Osteocyte (in vitro differentiated cells): ENCODE data around the gene KAT6B. TPM values are rescaled to one million over a fixed set of nuclear protein-coding genes. Genes with fewer than 3 reads are reported as not detected.

Experiments used
- DNase-seq: peaks from one replicate; pipeline ENCODE4 v3.0.0; 2021; ENCODE audit warnings: mixed read lengths; ENCODE audit not compliant: unreplicated experiment; ENCODE audit errors: extremely low spot score
- H3K27ac Mint-ChIP-seq: one replicate; pipeline ENCODE4 v1.8.0; 2021; ENCODE audit warnings: mild to moderate bottlenecking, mixed read lengths; ENCODE audit not compliant: unreplicated experiment
- H3K27me3 Mint-ChIP-seq: one replicate; pipeline ENCODE4 v1.8.0; 2021; ENCODE audit warnings: mixed read lengths; ENCODE audit not compliant: unreplicated experiment
- H3K36me3 Mint-ChIP-seq: one replicate; pipeline ENCODE4 v1.8.0; 2021; ENCODE audit warnings: mixed read lengths; ENCODE audit not compliant: unreplicated experiment
- H3K4me1 Mint-ChIP-seq: one replicate; pipeline ENCODE4 v1.8.0; 2021; ENCODE audit warnings: mixed read lengths; ENCODE audit not compliant: unreplicated experiment
- H3K4me3 Mint-ChIP-seq: one replicate; pipeline ENCODE4 v1.8.0; 2021; ENCODE audit warnings: mild to moderate bottlenecking, moderate library complexity, mixed read lengths; ENCODE audit not compliant: unreplicated experiment
- H3K9me3 Mint-ChIP-seq: one replicate; pipeline ENCODE4 v1.8.0; 2021; ENCODE audit warnings: mixed read lengths; ENCODE audit not compliant: unreplicated experiment
- total RNA-seq: library from RNA; stranded (reverse); gene quantifications from 2 replicates; pipeline ENCODE4 v1.2.1, GENCODE V29; 2021
- TF ChIP-seq, protein P1 (sequence below): fragments of 200-600 bp; sonication (generic); IDR thresholded peaks from 2 replicates; pipeline ENCODE4 v1.5.0; 2021; ENCODE audit warnings: antibody characterized with exemption, mild to moderate bottlenecking, moderate library complexity

Gene KAT6B
- total RNA-seq, 1 donor from 2014 or later: 28.2 TPM

DNA sequence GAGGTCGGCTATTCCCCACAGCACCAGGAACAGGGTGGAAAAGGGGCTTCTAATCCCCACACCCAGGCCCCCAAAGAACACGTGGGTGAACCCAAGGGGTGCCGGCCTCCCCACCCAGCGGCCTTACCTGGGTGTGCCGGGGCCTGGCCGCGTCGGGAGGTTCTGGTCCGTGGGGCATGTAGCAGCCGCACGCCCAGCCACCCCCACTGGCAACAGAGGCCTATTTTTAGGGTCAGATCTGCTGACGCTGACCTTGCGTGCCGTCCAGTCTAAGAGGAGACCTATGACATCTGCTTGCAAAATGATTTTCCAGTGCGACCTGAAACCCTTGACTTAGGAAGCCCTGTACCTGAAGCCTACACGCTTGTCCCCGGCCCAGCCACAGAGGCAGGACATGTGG is 247.0 kb downstream of the KAT6B start:
- H3K4me1 Mint-ChIP-seq: no peaks in the 10 kb centered on the region
- H3K27ac Mint-ChIP-seq: no peak overlapping the region
- no peak overlapping the region for H3K4me3 Mint-ChIP-seq
- H3K27me3 Mint-ChIP-seq: no peaks in the 10 kb centered on the region
- TF ChIP-seq, protein P1, sequence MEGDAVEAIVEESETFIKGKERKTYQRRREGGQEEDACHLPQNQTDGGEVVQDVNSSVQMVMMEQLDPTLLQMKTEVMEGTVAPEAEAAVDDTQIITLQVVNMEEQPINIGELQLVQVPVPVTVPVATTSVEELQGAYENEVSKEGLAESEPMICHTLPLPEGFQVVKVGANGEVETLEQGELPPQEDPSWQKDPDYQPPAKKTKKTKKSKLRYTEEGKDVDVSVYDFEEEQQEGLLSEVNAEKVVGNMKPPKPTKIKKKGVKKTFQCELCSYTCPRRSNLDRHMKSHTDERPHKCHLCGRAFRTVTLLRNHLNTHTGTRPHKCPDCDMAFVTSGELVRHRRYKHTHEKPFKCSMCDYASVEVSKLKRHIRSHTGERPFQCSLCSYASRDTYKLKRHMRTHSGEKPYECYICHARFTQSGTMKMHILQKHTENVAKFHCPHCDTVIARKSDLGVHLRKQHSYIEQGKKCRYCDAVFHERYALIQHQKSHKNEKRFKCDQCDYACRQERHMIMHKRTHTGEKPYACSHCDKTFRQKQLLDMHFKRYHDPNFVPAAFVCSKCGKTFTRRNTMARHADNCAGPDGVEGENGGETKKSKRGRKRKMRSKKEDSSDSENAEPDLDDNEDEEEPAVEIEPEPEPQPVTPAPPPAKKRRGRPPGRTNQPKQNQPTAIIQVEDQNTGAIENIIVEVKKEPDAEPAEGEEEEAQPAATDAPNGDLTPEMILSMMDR: no peak
- no peak for DNase-seq
- H3K9me3 Mint-ChIP-seq: no peaks in the 10 kb centered on the region
- no peaks in the 10 kb centered on the region for H3K36me3 Mint-ChIP-seq

DNA sequence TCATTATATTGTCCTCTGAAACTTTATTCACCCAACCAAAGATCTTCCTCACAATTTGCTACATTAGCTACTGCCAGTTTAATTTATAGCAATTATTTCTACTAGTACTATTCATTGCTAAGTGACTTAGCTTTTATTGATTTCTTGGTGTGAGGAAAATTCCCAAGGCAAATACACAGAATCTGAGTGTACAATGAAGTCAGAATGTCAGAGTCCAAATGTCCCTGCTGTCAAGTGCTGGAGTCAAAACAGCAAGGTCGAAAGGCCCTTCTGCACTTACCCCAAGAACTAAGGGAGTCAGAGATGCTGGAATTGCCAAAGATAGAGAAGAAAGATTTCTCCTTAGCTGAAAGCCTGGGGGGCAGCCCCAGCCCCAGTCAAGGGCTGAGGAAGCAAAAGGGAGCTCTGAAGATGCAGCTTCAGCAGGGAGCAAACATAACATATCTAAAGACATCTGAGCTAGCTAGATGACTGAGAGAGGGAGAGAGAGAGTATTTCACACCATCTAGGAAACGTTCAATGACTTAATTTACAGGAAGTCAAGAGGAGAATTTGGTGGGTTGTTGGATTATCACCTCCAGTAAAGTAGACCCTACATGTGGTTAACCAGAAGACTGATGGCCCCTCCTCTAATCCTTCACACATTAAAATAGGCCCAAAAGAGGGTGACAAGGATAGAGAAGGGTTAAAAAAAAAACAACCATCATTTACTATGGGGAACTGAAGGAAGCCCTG is 248.5 kb downstream of the KAT6B start:
- DNase-seq: no peak
- TF ChIP-seq, protein P1: no peak
- Mint-ChIP-seq H3K4me3 (no peak overlapping the region), H3K9me3 (no peaks in the 10 kb centered on the region), H3K4me1 (peaks cover 5% of the 10 kb centered on the region), H3K27ac (no peak overlapping the region), H3K27me3 (no peaks in the 10 kb centered on the region), H3K36me3 (no peaks in the 10 kb centered on the region)

DNA sequence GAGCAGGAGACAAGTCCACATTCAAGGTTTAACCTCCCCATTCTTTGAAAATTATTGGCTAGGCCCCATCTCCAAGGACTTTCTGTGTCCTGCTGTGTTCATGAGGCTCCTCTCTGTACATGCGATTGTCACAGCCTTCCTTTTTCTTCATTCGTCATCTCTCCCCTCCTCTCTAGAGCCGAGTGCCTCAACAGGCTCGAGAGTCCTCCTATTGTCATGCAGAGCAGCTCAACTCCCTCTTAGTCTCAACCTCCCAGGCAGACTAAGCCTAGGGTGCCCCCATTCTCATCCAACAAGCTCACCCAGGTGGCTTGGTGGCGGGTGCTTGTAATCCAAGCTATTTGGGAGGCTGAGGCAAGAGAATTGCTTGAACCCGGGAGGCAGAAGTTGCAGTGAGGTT is 249.9 kb downstream of the KAT6B start:
- Mint-ChIP-seq H3K27ac (no peak overlapping the region), H3K4me1 (peaks cover 8% of the 10 kb centered on the region), H3K4me3 (no peak overlapping the region), H3K9me3 (peaks cover 4% of the 10 kb centered on the region), H3K27me3 (no peaks in the 10 kb centered on the region), H3K36me3 (no peaks in the 10 kb centered on the region)
- TF ChIP-seq, protein P1: no peak
- no peak for DNase-seq

DNA sequence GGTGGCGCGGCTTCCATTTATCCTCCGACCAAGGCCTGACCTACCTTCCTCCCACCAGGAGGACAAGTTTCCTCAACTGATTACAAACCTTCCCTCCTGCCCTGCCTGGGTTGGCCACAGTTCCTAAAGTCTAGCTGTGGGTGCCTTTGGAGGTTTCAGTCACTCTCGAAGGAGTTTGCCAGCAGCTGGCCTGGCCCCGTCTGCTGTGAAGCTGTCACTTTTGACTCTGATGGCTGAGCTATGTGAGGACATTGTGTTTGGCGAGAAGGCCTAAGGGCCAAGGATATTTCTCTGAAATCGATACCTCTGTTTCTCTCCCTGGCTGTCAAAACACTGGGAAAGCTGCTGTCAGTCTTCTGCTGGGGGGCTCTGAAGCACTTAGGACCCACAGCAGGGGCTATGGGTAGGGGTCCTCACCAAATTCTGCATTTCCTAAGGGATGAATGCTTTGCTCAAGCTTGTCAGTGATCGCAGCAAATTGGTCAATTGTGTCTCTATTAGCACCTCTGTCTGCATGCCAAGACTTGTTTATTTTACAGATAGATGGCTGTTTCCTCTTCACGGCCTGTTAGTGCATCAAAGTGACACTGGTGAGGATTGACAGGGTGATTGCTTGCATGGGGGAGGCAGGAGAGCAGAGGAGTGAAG is 253.2 kb downstream of the KAT6B start:
- Mint-ChIP-seq H3K27ac (no peak overlapping the region), H3K9me3 (peaks cover 9% of the 10 kb centered on the region), H3K4me3 (no peak overlapping the region), H3K27me3 (no peaks in the 10 kb centered on the region), H3K36me3 (no peaks in the 10 kb centered on the region), H3K4me1 (peaks cover 11% of the 10 kb centered on the region)
- DNase-seq: no peak
- TF ChIP-seq, protein P1: no peak

DNA sequence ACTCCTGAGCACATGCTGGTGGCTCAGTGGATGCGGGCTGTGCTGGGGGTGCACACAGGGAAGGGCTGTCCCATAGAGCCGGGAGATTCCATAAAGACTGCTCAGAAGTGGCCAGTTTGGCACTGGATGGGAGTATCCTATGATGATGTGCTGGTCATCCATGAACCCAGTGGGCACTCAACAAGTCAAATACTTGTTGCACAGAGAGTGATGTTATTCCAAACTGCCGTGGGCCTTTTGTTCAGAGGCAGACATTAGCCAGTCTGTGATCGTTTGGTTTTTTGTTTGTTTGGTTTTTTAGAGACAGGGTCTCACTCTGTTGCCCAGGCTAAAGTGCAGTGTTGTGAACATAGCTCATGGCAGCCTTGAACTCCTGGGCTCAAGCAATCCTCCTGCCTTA is 254.2 kb downstream of the KAT6B start:
- no peak overlapping the region for H3K27ac Mint-ChIP-seq
- no peaks in the 10 kb centered on the region for H3K27me3 Mint-ChIP-seq
- TF ChIP-seq, protein P1: no peak
- H3K4me3 Mint-ChIP-seq: no peak overlapping the region
- no peak for DNase-seq
- peaks cover 14% of the 10 kb centered on the region for H3K4me1 Mint-ChIP-seq
- H3K9me3 Mint-ChIP-seq: peaks cover 9% of the 10 kb centered on the region
- H3K36me3 Mint-ChIP-seq: no peaks in the 10 kb centered on the region
